HCT116 (cell line): Measurements from ENCODE around the gene KATNBL1.

Experiments
- SRF ChIP-seq: IDR thresholded peaks from 2 replicates; pipeline ENCODE4 v1.6.1; 2012; ENCODE audit warnings: low read depth
- YY1 ChIP-seq: IDR thresholded peaks from 2 replicates; pipeline ENCODE4 v1.6.1; 2011; ENCODE audit warnings: low read length, low read depth, moderate library complexity, mild to moderate bottlenecking; ENCODE audit not compliant: insufficient replicate concordance; ENCODE audit errors: extremely low read depth
- TF ChIP-seq, protein P1 (sequence below), 3 experiments: fragments of 200-600 bp in 1 of 3; sonication (generic) in 1 of 3; IDR thresholded peaks in 2 of 3; conservative IDR thresholded peaks in 1 of 3; 2 replicates each; pipeline ENCODE4 v1.5.1; 2012 to 2017; ENCODE audit warnings: low read depth in 2 of 3, low read length in 2 of 3, antibody characterized with exemption in 1 of 3, borderline replicate concordance in 1 of 3, control low read depth in 1 of 3, mild to moderate bottlenecking in 1 of 3, mixed read lengths in 1 of 3, mixed run types in 1 of 3, moderate library complexity in 1 of 3; ENCODE audit not compliant: insufficient read depth in 1 of 3
- TF ChIP-seq, protein P2 (sequence below): IDR thresholded peaks from 2 replicates; pipeline ENCODE4 v1.6.1; 2012

DNA sequence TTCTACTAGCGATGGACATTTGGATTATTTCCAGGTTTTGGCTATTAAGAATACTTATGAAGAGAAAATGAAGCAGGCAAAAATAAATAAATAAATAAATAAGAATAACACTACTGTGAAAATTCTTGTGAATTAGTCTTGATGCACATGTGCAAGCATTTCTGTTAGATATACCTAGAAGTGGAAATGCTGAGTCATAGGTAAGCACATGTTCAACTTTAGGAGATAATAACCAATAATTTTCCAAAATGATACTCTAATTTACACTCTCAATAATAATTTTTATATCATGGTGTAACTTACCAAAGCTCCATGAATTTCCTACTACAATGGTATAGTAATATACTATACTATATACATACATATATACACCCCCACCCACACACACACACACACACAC is 38.3 kb upstream of the KATNBL1 start:
- no peak for TF ChIP-seq YY1
- TF ChIP-seq SRF: no peak
- TF ChIP-seq, protein P1, sequence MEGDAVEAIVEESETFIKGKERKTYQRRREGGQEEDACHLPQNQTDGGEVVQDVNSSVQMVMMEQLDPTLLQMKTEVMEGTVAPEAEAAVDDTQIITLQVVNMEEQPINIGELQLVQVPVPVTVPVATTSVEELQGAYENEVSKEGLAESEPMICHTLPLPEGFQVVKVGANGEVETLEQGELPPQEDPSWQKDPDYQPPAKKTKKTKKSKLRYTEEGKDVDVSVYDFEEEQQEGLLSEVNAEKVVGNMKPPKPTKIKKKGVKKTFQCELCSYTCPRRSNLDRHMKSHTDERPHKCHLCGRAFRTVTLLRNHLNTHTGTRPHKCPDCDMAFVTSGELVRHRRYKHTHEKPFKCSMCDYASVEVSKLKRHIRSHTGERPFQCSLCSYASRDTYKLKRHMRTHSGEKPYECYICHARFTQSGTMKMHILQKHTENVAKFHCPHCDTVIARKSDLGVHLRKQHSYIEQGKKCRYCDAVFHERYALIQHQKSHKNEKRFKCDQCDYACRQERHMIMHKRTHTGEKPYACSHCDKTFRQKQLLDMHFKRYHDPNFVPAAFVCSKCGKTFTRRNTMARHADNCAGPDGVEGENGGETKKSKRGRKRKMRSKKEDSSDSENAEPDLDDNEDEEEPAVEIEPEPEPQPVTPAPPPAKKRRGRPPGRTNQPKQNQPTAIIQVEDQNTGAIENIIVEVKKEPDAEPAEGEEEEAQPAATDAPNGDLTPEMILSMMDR (IDR thresholded peaks at IDR 0.05 in 2 of 3, conservative IDR thresholded peaks at IDR 0.05 in 1 of 3; ENCODE audit: borderline replicate concordance in 1 of 3, insufficient read depth in 1 of 3, low read depth in 2 of 3, low read length in 2 of 3): no peak
- TF ChIP-seq, protein P2, sequence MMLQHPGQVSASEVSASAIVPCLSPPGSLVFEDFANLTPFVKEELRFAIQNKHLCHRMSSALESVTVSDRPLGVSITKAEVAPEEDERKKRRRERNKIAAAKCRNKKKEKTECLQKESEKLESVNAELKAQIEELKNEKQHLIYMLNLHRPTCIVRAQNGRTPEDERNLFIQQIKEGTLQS: no peak
